ENCODE data around the gene DNAJC5G. TPM values are rescaled to one million over a fixed set of nuclear protein-coding genes. Genes with fewer than 3 reads are reported as not detected.
"Not testable (repeated sequence)": the region's sequence is repeated elsewhere in the genome, so short reads cannot be mapped to it uniquely, and the experiment has no call there.

Gene DNAJC5G
- total RNA-seq, 2 experiments from 2014 or later, result 0.19 TPM; not detected in 1

DNA sequence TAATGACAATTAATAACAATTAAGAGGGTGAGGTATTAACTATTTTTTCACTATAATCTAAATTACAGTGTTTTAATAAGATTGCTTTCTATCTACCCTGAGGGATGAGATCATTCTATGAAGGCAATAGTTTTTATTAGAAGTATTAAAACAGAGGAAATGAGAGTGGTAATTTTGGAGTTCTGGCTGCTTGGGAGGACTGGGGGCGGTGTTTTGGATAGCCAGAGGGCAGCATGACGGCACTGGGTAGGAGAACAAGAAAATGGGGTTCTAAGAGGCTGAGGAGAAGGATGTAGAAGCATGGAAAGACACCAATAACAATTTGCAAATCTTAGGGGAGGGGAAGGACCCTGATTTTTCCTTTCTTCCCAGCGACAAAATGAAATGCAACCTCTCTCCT lies 5.1 kb upstream of the DNAJC5G start:
- POLR2A ChIA-PET, result no interaction called here
- no peaks in the 10 kb centered on the region for H3K36me3 Mint-ChIP-seq

DNA sequence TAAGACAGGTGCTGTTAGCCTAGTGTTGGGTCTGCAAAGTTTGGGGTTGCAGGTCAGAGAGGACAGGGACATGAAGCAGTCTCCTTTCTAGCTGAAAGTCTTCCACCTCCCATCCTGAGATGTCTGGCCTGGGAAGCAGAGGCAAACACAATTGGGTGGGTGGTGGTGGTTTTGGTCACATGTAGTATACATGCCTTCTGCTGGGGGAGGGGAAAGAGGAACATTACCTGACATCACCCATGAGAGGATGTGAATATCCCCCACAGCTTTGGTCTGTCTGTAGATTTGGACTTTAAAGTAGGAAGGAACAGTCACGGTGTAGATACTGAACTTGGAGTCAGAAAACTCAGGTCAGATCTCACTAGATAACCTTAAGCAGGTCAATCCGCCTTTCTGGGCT lies 4.6 kb upstream of the DNAJC5G start:
- intact Hi-C loops (cut with micrococcal nuclease), result no loop called here
- no peak for DNase-seq
- CTCF ChIA-PET, result interaction anchor here (0.9 to 2.2 kb wide), 4 partner anchors 9 to 309 kb away, joined by 4 to 23 read pairs (median 5); no protein-coding TSS in a partner anchor
- Mint-ChIP-seq H3K27me3 (peaks cover 11% of the 10 kb centered on the region), H3K9me3 (no peaks in the 10 kb centered on the region), H3K27ac (no peak overlapping the region), H3K4me3 (no peak overlapping the region), H3K36me3 (no peaks in the 10 kb centered on the region), H3K4me1 (ENCODE audit: low read depth) (no peaks in the 10 kb centered on the region)
- POLR2A ChIA-PET, result no interaction called here

More for the DNA sequence above, 5.1 kb upstream of the DNAJC5G start:
- intact Hi-C loops (cut with micrococcal nuclease), result no loop called here
- Mint-ChIP-seq H3K27ac (no peak overlapping the region), H3K4me3 (no peak overlapping the region), H3K4me1 (ENCODE audit: low read depth) (peaks cover 3% of the 10 kb centered on the region), H3K27me3 (peaks cover 15% of the 10 kb centered on the region), H3K9me3 (no peaks in the 10 kb centered on the region)
- DNase-seq, result no peak
- CTCF ChIA-PET, result interaction anchor here (0.9 to 2.2 kb wide), 3 partner anchors 10 to 308 kb away, joined by 4 to 23 read pairs (median 4); no protein-coding TSS in a partner anchor

DNA sequence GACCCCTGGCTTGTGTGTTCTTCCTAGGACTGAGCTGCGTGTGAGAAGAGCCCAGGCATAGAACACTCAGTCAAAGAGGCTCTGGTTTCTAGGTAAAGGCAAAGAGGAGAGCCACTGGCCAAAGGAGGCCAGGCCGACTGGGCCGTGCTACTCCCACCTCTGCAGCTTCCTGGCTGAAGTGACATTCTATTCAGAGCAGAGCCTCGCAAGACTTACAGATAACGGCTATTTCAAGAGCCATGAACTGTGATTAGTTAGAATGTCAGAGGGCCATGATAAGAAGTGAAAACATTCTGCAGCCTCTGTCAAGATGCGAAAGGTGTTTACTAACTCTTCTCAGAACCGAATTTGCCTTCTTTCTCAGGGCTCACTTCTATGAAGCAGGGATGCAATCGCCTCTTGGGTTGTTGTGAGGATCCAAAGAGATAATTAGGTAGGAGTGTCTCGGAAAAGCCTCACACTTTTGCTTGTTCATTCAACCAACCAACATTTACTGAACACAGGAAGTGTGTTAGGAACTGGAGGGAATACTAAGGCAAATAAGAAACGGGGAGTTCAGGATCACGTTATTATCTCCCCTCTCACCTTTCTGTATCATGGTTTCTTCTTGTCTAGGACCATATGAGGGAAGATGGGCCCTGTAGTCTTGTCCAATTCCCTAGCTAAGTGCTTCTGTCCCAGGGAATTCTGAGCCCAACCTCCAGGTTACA lies 3.4 kb upstream of the DNAJC5G start:
- CTCF ChIA-PET, result interaction anchor here (0.7 to 2.2 kb wide), 5 partner anchors 8 to 276 kb away, joined by 3 to 23 read pairs (median 6); partner anchors contain the start of gene TRIM54
- intact Hi-C loops (cut with micrococcal nuclease), result no loop called here
- POLR2A ChIA-PET, result no interaction called here
- Mint-ChIP-seq H3K27ac (no peak overlapping the region), H3K4me1 (ENCODE audit: low read depth) (no peaks in the 10 kb centered on the region), H3K27me3 (peaks cover 13% of the 10 kb centered on the region), H3K36me3 (no peaks in the 10 kb centered on the region), H3K9me3 (no peaks in the 10 kb centered on the region), H3K4me3 (no peak overlapping the region)
- no peak for DNase-seq

DNA sequence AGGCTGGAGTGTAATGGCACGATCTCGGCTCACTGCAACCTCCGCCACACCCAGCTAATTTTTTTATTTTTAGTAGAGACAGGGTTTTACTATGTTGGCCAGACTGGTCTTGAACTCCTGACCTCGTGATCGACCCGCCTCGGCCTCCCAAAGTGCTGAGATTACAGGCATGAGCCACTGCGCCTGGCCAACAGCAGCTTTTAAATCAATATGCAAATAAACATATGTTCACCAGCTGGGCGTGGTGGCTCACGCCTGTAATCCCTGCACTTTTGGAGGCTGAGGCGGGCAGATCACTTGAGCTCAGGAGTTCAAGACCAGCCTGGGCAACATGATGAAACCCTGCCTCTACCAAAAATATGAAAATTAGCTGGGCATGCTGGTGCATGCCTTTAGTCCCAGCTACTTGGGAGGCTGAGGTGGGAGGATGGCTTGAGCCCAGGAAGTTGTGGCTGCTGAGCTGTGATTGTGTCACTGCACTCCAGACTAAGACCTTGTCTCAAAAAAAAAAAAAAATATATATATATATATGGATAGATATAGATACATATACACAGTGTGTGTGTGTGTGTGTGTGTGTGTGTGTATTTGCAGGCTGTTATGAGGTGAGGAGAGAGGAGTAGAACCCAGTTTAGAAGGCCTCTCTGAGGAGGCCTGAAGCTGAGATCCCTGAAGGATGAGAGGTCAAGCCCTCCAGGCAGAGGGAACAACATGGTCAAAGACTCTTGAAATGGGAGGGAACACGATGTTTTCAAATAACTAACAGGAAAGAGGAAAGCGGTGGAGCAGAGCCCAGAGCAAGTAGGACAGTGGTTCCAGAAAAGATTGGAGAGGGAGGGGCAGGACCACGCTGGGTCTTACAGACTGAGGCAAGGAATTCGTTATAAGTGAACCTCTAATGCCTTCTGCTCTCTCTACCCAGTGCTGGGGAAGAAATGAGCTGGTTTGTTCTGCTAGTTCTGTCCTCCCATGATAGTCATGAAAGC lies 2.4 kb upstream of the DNAJC5G start:
- peaks cover 16% of the 10 kb centered on the region for H3K27me3 Mint-ChIP-seq
- H3K36me3 Mint-ChIP-seq; DNase-seq; H3K4me1 Mint-ChIP-seq (ENCODE audit: low read depth); intact Hi-C loops (cut with micrococcal nuclease); POLR2A ChIA-PET; H3K4me3 Mint-ChIP-seq; H3K27ac Mint-ChIP-seq; H3K9me3 Mint-ChIP-seq: not testable (repeated sequence)
- CTCF ChIA-PET, result interaction anchor here (0.7 to 1.8 kb wide), 4 partner anchors 8 to 277 kb away, joined by 3 to 6 read pairs (median 4); partner anchors contain the start of gene TRIM54

DNA sequence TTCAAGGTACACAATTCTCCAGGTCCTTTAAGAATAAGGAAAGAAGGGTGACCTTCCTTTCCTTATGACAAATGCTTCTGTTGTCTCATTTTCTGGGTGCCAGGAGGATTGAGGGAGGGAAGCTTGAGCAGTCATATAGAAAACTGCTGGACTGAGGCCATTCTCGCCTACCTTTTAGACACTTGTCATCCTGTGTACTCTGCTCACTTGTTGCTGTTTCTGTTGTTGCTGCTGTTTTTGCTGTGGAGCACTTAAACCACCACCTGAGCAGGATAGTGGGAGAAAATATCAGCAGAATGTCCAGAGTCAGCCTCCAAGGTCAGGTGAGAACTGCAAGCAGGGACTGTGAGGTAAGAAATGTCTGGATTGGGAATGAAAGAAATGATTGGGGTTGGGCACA lies 2.8 kb downstream of the DNAJC5G start:
- CTCF ChIA-PET, result interaction anchor here (4.4 to 6.5 kb wide), 4 partner anchors 13 to 316 kb away, joined by 45 to 94 read pairs (median 76); partner anchors contain the start of gene SLC30A3

DNA sequence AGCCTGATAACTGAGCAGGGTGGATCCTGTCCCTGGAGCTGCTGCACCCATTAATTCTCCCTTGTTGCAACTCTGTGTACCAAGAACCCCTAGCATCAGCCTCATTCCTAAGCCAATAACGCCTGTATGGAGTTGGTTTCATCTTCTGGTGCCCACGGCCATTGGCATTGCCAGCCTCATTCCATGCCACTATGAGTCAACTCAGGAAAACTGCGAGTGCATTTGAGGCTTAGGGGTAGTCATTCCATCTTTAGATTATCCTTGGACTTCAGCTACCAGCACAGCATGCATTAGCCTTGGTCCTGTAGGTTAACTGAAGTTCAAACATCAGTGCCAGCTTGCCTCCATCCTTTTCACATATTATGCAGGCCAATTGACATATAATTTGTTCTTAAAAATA lies 5.6 kb downstream of the DNAJC5G start:
- ChIA-PET POLR2A (no interaction called here), CTCF (interaction anchor here (1.0 to 7.5 kb wide), 19 partner anchors 8 to 319 kb away, joined by 3 to 94 read pairs (median 16); partner anchors contain the start of genes ABHD1, KHK, PREB and SLC30A3)
- intact Hi-C loops (cut with micrococcal nuclease), result loop anchor here (1.0 to 2.0 kb wide), 4 partner anchors 18 to 320 kb away; partner anchors contain the start of gene SLC30A3
- Mint-ChIP-seq H3K4me1 (ENCODE audit: low read depth) (peaks cover 2% of the 10 kb centered on the region), H3K27me3 (peaks cover 22% of the 10 kb centered on the region), H3K27ac (no peak overlapping the region), H3K9me3 (no peaks in the 10 kb centered on the region), H3K4me3 (no peak overlapping the region), H3K36me3 (no peaks in the 10 kb centered on the region)
- no peak for DNase-seq

More for the DNA sequence above, 2.8 kb downstream of the DNAJC5G start:
- POLR2A ChIA-PET, result interaction anchor here (0.9 to 1.6 kb wide), 2 partner anchors 26 to 30 kb away, joined by 3 read pairs; no protein-coding TSS in a partner anchor
- H3K27ac Mint-ChIP-seq, result no peak overlapping the region
- H3K27me3 Mint-ChIP-seq, result peaks cover 22% of the 10 kb centered on the region
- H3K36me3 Mint-ChIP-seq, result no peaks in the 10 kb centered on the region
- no peak for DNase-seq
- H3K9me3 Mint-ChIP-seq, result no peaks in the 10 kb centered on the region
- H3K4me3 Mint-ChIP-seq, result no peak overlapping the region
- H3K4me1 Mint-ChIP-seq (ENCODE audit: low read depth), result peaks cover 2% of the 10 kb centered on the region
- intact Hi-C loops (cut with micrococcal nuclease), result no loop called here

DNA sequence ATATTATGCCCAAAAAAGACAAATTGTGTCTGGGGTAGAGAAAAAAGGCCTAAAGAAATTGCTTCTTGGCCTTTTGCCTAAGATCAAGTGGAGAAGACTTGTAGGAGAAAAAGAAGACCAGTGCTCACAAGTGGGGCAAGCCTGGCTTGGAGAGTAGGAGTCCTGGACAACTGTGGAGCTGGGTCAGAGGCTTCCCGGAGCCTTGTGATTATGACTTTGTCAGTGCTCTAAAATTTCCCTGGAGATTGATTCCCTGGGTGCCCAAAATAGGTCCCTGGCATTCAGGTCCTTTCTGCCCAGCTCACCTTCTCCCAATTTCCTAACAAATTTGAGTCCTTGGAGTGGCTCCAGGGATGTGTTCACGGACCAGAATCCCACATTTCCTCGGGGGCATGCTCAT lies 6.2 kb downstream of the DNAJC5G start:
- no peaks in the 10 kb centered on the region for H3K36me3 Mint-ChIP-seq
- peaks cover 21% of the 10 kb centered on the region for H3K27me3 Mint-ChIP-seq
- intact Hi-C loops (cut with micrococcal nuclease), result loop anchor here (2.0 kb wide), 2 partner anchors 19 to 321 kb away; partner anchors contain the start of gene SLC30A3

DNA sequence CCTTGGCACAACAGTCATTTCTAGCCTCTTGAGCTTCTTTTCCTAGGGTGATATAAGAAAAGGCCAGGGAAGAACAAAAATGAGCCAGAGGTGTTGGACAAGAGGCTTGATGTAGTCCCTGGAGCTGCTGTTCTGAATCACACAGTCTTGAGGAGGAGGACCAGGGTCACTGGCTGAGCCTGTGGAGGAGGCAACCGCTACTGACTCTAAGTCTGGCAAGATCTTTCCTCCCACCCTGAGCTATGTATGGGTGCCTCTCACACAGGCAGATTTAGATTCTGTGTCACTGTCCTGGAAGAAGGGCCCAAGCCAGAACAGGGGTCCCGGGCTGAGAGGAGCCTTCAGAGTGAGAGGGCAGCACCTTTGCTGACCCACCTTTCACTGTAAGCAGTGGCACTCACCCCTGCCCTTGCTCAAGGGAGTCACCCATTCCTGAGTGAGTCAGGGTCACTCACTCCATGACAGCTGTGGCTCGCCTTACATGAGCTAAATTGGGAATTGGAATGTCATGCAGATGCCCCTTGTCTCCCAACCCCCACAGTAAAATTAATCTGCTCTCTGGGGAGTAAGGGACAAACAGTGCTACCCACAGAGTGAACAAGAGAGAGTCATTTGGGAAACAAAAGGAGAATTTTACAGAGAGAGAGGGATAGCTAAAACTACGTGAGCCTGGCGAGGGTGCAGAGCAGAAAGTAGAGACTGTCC lies 6.8 kb downstream of the DNAJC5G start, which contains the start of gene TRIM54:
TRIM54 (plus strand) TSS at position 575 of the 705 bp plus-strand sequence. CDS start 303 bp downstream, outside the sequence.
- no peak within 1 kb of the TSS for H3K4me3 Mint-ChIP-seq
- intact Hi-C loops (cut with micrococcal nuclease), result loop anchor here (2.0 kb wide), 2 partner anchors 19 to 321 kb away; partner anchors contain the start of gene SLC30A3
- peaks cover 20% of the 10 kb centered on the region for H3K27me3 Mint-ChIP-seq
- no peaks in the 10 kb centered on the region for H3K36me3 Mint-ChIP-seq
- H3K9me3 Mint-ChIP-seq, result no peaks in the 10 kb centered on the region
- no peak for DNase-seq
- ChIA-PET POLR2A (interaction anchor here (1.7 kb wide), 1 partner anchor 21 kb away, joined by 5 read pairs; no protein-coding TSS in a partner anchor), CTCF (interaction anchor here (1.3 to 7.5 kb wide), 9 partner anchors 10 to 320 kb away, joined by 5 to 94 read pairs (median 45); partner anchors contain the start of genes KHK and SLC30A3)
- no peak within 1 kb of the TSS for H3K27ac Mint-ChIP-seq
- H3K4me1 Mint-ChIP-seq (ENCODE audit: low read depth), result peaks cover 2% of the 10 kb centered on the region

More for the DNA sequence above, 6.2 kb downstream of the DNAJC5G start:
- Mint-ChIP-seq H3K4me1 (ENCODE audit: low read depth) (peaks cover 2% of the 10 kb centered on the region), H3K9me3 (no peaks in the 10 kb centered on the region), H3K27ac (no peak overlapping the region), H3K4me3 (no peak overlapping the region)
- ChIA-PET POLR2A (no interaction called here), CTCF (interaction anchor here (1.0 to 7.5 kb wide), 11 partner anchors 9 to 320 kb away, joined by 3 to 94 read pairs (median 14); partner anchors contain the start of gene SLC30A3)
- no peak for DNase-seq

DNA sequence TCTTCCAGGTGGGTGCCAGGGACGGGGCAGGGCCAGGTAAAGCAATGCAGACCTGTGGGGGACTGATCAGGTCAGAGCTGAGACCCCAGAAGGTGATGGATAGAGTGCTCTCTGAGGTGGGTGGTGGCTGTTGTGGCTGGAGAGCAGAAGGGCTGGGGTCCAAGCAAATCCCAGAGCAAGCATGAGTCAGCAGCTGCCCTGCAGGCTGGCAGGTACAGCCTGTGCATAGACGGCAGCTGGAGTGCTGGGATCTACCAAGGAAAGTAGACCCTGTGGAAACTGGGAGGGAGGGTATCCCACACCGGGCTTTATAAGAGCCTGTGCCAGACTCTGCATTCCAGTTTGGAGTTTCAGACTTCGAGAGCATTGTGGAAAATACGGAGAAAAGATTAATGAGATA lies 7.7 kb downstream of the DNAJC5G start:
- DNase-seq, result no peak
- no peak overlapping the region for H3K27ac Mint-ChIP-seq
- H3K36me3 Mint-ChIP-seq, result no peaks in the 10 kb centered on the region
- H3K4me3 Mint-ChIP-seq, result no peak overlapping the region
- CTCF ChIA-PET, result interaction anchor here (0.8 to 7.5 kb wide), 8 partner anchors 10 to 321 kb away, joined by 3 to 94 read pairs (median 6); partner anchors contain the start of genes KHK and SLC30A3
- H3K27me3 Mint-ChIP-seq, result peaks cover 16% of the 10 kb centered on the region
- H3K4me1 Mint-ChIP-seq (ENCODE audit: low read depth), result peaks cover 2% of the 10 kb centered on the region
- POLR2A ChIA-PET, result interaction anchor here (1.7 kb wide), 1 partner anchor 20 kb away, joined by 5 read pairs; no protein-coding TSS in a partner anchor
- intact Hi-C loops (cut with micrococcal nuclease), result no loop called here
- no peaks in the 10 kb centered on the region for H3K9me3 Mint-ChIP-seq

DNA sequence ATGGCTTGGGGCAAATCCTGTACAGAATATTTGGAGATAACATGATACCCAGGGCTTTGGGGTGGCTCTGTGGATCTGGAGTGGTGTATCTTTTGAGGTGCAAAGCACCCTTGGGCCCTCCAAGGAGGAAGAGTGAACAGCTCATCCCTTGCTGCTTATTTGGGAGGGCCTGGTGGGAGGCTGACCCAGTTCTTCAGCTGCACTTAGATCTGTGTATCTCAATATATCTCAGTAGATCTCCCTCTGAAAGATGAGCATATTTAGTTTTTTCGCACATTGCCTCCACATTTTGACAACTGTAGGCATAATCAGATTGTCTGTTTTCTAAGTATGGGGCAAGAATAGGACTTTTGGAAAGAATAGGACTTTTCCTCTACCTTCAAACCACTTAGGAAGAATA lies 9.8 kb downstream of the DNAJC5G start:
- Mint-ChIP-seq H3K4me3 (no peak overlapping the region), H3K27ac (no peak overlapping the region)
- intact Hi-C loops (cut with micrococcal nuclease), result no loop called here

DNA sequence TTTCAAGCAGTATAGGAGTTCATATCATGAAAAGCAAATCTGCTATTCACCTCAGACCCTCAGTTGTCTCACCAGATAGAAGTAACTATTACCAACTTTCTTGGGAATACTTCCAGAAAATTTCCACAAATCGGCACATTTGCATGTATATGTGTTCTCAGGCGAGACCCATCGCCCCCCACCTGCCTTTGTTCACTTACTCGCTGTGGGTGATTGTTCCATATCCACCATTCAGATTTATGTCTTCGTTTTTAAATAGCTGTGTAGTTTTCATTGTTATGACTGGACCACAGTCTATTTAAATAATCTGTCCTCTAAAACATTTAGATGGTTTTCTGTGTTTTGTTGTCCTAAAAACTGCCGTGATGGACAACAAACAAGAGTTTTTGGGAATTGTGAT lies 10.2 kb downstream of the DNAJC5G start:
- no peak for DNase-seq
- H3K27ac Mint-ChIP-seq, result no peak overlapping the region
- no peaks in the 10 kb centered on the region for H3K36me3 Mint-ChIP-seq
- H3K9me3 Mint-ChIP-seq, result no peaks in the 10 kb centered on the region
- H3K4me1 Mint-ChIP-seq (ENCODE audit: low read depth), result no peaks in the 10 kb centered on the region
- POLR2A ChIA-PET, result no interaction called here
- CTCF ChIA-PET, result interaction anchor here (0.8 to 7.5 kb wide), 3 partner anchors 18 to 324 kb away, joined by 3 to 94 read pairs (median 4); no protein-coding TSS in a partner anchor
- H3K4me3 Mint-ChIP-seq, result no peak overlapping the region
- intact Hi-C loops (cut with micrococcal nuclease), result no loop called here
- H3K27me3 Mint-ChIP-seq, result peaks cover 18% of the 10 kb centered on the region

More for the DNA sequence above, 9.8 kb downstream of the DNAJC5G start:
- ChIA-PET POLR2A (no interaction called here), CTCF (interaction anchor here (0.6 to 7.5 kb wide), 3 partner anchors 18 to 323 kb away, joined by 3 to 94 read pairs (median 4); no protein-coding TSS in a partner anchor)
- H3K36me3 Mint-ChIP-seq, result no peaks in the 10 kb centered on the region
- no peaks in the 10 kb centered on the region for H3K9me3 Mint-ChIP-seq
- DNase-seq, result no peak
- peaks cover under 1% of the 10 kb centered on the region for H3K4me1 Mint-ChIP-seq (ENCODE audit: low read depth)
- peaks cover 18% of the 10 kb centered on the region for H3K27me3 Mint-ChIP-seq
